ENCODE data around the gene BLNK. TPM values are rescaled to one million over a fixed set of nuclear protein-coding genes. Genes with fewer than 3 reads are reported as not detected.

The BLNK gene
- total and polyA plus RNA-seq, 2 donors from 2014 or later, result 28.5 to 38.8 TPM

DNA sequence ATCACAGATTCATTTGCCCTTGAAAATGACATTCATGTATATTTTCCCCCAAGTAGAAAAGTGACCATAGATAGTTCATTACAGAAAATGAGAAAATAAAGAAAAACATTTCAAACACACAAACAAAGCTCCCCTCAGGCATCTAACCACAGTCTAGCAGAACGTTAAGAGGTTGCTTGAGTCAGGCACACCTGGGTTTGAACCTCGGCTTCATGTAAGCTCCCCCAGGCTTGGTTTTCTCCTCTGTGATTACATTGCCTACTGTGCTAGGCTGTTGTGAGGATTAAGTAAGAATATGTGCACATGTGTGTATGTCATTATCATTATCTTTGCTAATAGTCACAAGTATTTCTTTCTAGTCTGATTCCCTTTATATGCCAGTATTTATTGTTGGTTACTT, 42.0 kb upstream of the BLNK start:
- Histone ChIP-seq H3K36me3 (ENCODE audit: control insufficient read depth in 2 of 3, insufficient read depth in 3 of 3, low read length in 3 of 3) (no peaks in the 10 kb centered on the region), H3K27me3 (ENCODE audit: control insufficient read depth, insufficient read depth, low read length) (no peaks in the 10 kb centered on the region), H3K9ac (ENCODE audit: low read length in 3 of 3) (no peak overlapping the region), H3K9me3 (ENCODE audit: control insufficient read depth in 2 of 3, insufficient read depth in 1 of 3, low read length in 3 of 3) (no peaks in the 10 kb centered on the region), H3K27ac (ENCODE audit: low read depth in 2 of 2, low read length in 2 of 2) (no peak overlapping the region), H3K4me1 (ENCODE audit: control insufficient read depth in 2 of 3, insufficient read depth in 2 of 3, low read depth in 1 of 3, low read length in 3 of 3) (peaks cover 0 to 4% (median 0%) of the 10 kb centered on the region in 3 donors), H3K4me3 (ENCODE audit: low read length in 3 of 3) (no peak overlapping the region)
- TF ChIP-seq, protein P1, sequence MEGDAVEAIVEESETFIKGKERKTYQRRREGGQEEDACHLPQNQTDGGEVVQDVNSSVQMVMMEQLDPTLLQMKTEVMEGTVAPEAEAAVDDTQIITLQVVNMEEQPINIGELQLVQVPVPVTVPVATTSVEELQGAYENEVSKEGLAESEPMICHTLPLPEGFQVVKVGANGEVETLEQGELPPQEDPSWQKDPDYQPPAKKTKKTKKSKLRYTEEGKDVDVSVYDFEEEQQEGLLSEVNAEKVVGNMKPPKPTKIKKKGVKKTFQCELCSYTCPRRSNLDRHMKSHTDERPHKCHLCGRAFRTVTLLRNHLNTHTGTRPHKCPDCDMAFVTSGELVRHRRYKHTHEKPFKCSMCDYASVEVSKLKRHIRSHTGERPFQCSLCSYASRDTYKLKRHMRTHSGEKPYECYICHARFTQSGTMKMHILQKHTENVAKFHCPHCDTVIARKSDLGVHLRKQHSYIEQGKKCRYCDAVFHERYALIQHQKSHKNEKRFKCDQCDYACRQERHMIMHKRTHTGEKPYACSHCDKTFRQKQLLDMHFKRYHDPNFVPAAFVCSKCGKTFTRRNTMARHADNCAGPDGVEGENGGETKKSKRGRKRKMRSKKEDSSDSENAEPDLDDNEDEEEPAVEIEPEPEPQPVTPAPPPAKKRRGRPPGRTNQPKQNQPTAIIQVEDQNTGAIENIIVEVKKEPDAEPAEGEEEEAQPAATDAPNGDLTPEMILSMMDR (IDR thresholded peaks at IDR 0.05; ENCODE audit: borderline replicate concordance, extremely low read depth, insufficient read depth), result no peak
- FAIRE-seq (no peak), DNase-seq (no peak)
- intact Hi-C loops (cut with DNase I), result no loop called here

DNA sequence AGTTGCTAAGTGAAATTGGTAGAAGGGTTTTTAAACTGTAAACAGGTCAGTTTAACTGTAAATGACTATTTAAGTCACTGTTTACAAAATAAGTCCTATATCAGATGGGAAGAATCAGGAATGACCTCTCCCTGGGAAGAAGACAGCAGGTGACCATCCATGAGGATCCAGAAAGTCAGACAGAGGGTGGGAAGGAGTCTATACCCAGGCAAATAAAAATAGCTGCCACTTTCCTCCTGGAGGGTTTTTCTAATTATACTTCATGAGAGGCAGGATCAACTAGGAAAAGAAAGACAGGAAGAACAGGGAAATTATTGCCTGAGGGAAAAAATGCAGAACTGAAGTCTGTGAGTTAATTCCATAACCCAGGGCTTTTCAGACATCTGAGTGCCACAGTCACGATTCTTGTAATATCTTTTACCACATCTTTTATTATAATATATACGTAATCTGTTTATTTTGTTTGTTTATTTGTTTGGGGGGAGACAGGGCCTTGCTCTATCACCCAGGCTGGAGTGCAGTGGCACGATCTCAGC, 39.9 kb upstream of the BLNK start:
- H3K4me1 ChIP-seq (ENCODE audit: control insufficient read depth in 2 of 3, insufficient read depth in 2 of 3, low read depth in 1 of 3, low read length in 3 of 3), result peaks cover 0 to 4% (median 0%) of the 10 kb centered on the region in 3 donors
- intact Hi-C loops (cut with DNase I), result no loop called here
- FAIRE-seq, result no peak
- no peaks in the 10 kb centered on the region for H3K9me3 ChIP-seq (ENCODE audit: control insufficient read depth in 2 of 3, insufficient read depth in 1 of 3, low read length in 3 of 3)
- H3K27me3 ChIP-seq (ENCODE audit: control insufficient read depth, insufficient read depth, low read length), result no peaks in the 10 kb centered on the region
- TF ChIP-seq, protein P1 (IDR thresholded peaks at IDR 0.05; ENCODE audit: borderline replicate concordance, extremely low read depth, insufficient read depth), result no peak
- no peak overlapping the region for H3K27ac ChIP-seq (ENCODE audit: low read depth in 2 of 2, low read length in 2 of 2)
- no peaks in the 10 kb centered on the region for H3K36me3 ChIP-seq (ENCODE audit: control insufficient read depth in 2 of 3, insufficient read depth in 3 of 3, low read length in 3 of 3)
- no peak overlapping the region for H3K4me3 ChIP-seq (ENCODE audit: low read length in 3 of 3)
- no peak for DNase-seq
- no peak overlapping the region for H3K9ac ChIP-seq (ENCODE audit: low read length in 3 of 3)

DNA sequence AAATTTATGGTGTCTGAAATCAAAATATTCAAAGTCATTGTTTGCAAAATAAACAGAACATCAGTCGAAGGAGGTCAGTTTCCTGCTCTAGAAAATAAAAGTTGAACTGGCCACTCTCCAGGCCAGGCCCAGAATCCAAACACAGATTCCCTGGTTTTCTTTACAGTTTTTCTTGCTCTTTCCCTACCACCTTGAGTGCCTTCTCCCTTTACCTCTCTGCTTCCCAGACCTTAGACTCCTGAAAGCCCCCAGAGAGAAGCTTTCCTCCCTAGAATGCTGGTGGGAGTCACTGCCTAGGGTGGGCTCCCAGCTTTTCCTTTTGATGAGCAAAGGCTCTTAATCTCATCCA, 38.9 kb upstream of the BLNK start:
- DNase-seq (peak in 1 of 5 donors; percentile 67), FAIRE-seq (no peak)

More for the DNA sequence above, 38.9 kb upstream of the BLNK start:
- Histone ChIP-seq H3K9me3 (ENCODE audit: control insufficient read depth in 2 of 3, insufficient read depth in 1 of 3, low read length in 3 of 3) (no peaks in the 10 kb centered on the region), H3K27me3 (ENCODE audit: control insufficient read depth, insufficient read depth, low read length) (no peaks in the 10 kb centered on the region), H3K4me3 (ENCODE audit: low read length in 3 of 3) (no peak overlapping the region), H3K4me1 (ENCODE audit: control insufficient read depth in 2 of 3, insufficient read depth in 2 of 3, low read depth in 1 of 3, low read length in 3 of 3) (peaks cover 0 to 4% (median 0%) of the 10 kb centered on the region in 3 donors), H3K36me3 (ENCODE audit: control insufficient read depth in 2 of 3, insufficient read depth in 3 of 3, low read length in 3 of 3) (no peaks in the 10 kb centered on the region), H3K9ac (ENCODE audit: low read length in 3 of 3) (no peak overlapping the region), H3K27ac (ENCODE audit: low read depth in 2 of 2, low read length in 2 of 2) (no peak overlapping the region)
- intact Hi-C loops (cut with DNase I), result no loop called here
- TF ChIP-seq, protein P1 (IDR thresholded peaks at IDR 0.05; ENCODE audit: borderline replicate concordance, extremely low read depth, insufficient read depth), result no peak
